Caki2 (cell line): ENCODE results near the gene NLRP3. TPM values are rescaled to one million over a fixed set of nuclear protein-coding genes. Genes with fewer than 3 reads are reported as not detected.
"Not testable (repeated sequence)": the region's sequence is repeated elsewhere in the genome, so short reads cannot be mapped to it uniquely, and the experiment has no call there.

ENCODE experiments used
- DNase-seq: peaks from one replicate; pipeline ENCODE4 v3.0.0-alpha.2; 2015; ENCODE audit warnings: low read depth
- in situ Hi-C: cut with HindIII; loops from 2 replicates; pipeline ENCODE4 v1.10.0; 2016; ENCODE audit warnings: low sequenced_read_pairs, low pct_unique_long_range_greater_than_20kb, mixed read lengths
- total RNA-seq: library from RNA; depleted of rRNA; stranded (reverse); fragments of >200 nt; shearing (Covaris generic); gene quantifications from 2 replicates; pipeline ENCODE4 v1.2.3, GENCODE V29; 2014; ENCODE audit warnings: low replicate concordance; rRNA removed

NLRP3 gene
- total RNA-seq, result not detected in 2 replicates

GRCh38 chr1:247415423-247416361, at the start of gene NLRP3:
TSS of gene NLRP3 (plus strand) at chr1:247416173. CDS start at chr1:247418801, 2,628 bp downstream.
- in situ Hi-C loops, result no loop called here
- no peak for DNase-seq

GRCh38 chr1:247366345-247366744, 49.6 kb upstream of the NLRP3 start:
- in situ Hi-C loops, DNase-seq: not testable (repeated sequence)

GRCh38 chr1:247366926-247367645, 48.9 kb upstream of the NLRP3 start:
- in situ Hi-C loops, result no loop called here
- DNase-seq, result no peak

GRCh38 chr1:247367786-247368422, 48.1 kb upstream of the NLRP3 start:
- in situ Hi-C loops, result no loop called here
- no peak for DNase-seq

GRCh38 chr1:247368490-247369145, 47.4 kb upstream of the NLRP3 start:
- in situ Hi-C loops, result no loop called here
- DNase-seq, result no peak

GRCh38 chr1:247370786-247371732, 44.9 kb upstream of the NLRP3 start:
- in situ Hi-C loops, result no loop called here
- no peak for DNase-seq

- in situ Hi-C loops, result no loop called here
- DNase-seq, result no peak
Measured at GRCh38 chr1:247371801-247372259, 44.1 kb upstream of the NLRP3 start.

GRCh38 chr1:247373721-247374141, 42.2 kb upstream of the NLRP3 start:
- DNase-seq, result no peak
- in situ Hi-C loops, result no loop called here

GRCh38 chr1:247374651-247375334, 41.2 kb upstream of the NLRP3 start:
- in situ Hi-C loops, DNase-seq: not testable (repeated sequence)

- no peak for DNase-seq
- in situ Hi-C loops, result no loop called here
Measured at GRCh38 chr1:247375747-247376146, 40.2 kb upstream of the NLRP3 start.

- DNase-seq, result no peak
- in situ Hi-C loops, result no loop called here
Measured at GRCh38 chr1:247376659-247377058, 39.3 kb upstream of the NLRP3 start.

GRCh38 chr1:247377656-247378055, 38.3 kb upstream of the NLRP3 start:
- in situ Hi-C loops, DNase-seq: not testable (repeated sequence)

GRCh38 chr1:247378334-247379073, 37.5 kb upstream of the NLRP3 start:
- in situ Hi-C loops, result no loop called here

GRCh38 chr1:247385283-247385682, 30.7 kb upstream of the NLRP3 start:
- no peak for DNase-seq
- in situ Hi-C loops, result no loop called here

More at GRCh38 chr1:247378334-247379073, 37.5 kb upstream of the NLRP3 start:
- DNase-seq, result no peak

- no peak for DNase-seq
- in situ Hi-C loops, result no loop called here
Measured at GRCh38 chr1:247386217-247386616, 29.8 kb upstream of the NLRP3 start.

GRCh38 chr1:247386687-247387086, 29.3 kb upstream of the NLRP3 start:
- no peak for DNase-seq
- in situ Hi-C loops, result no loop called here
